ENCODE measurements around the gene ZNF746. TPM values are rescaled to one million over a fixed set of nuclear protein-coding genes. Genes with fewer than 3 reads are reported as not detected.

The ZNF746 gene
- polyA plus RNA-seq, 3 donors: 7.5 to 25.6 (median 8.1) TPM

DNA sequence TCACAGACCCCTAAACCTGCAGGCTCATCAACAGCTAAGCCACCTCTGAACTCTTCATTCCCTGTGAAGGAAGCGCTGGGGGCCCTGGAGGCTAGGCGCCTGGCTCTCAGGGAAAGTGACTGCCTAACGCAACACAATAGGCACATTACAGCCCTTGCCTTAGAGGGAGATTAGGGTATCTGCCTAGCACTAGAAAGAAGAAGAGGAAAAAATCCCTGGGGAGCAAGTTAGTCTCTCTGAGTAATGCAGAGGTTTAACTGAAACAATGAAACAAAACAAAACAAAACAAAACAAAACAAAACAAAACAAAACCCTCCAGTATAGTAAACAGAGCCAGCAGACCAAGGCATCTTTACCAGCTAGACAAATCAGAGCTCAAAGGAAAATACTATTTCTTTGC lies 39.4 kb downstream of the ZNF746 start:
- Mint-ChIP-seq H3K4me1 (peaks cover 25% of the 10 kb centered on the region), H3K9me3 (peaks cover 0 to 7% (median 0%) of the 10 kb centered on the region in 7 donors), H3K27ac (no peak overlapping the region), H3K36me3 (peaks cover 28 to 31% of the 10 kb centered on the region in 2 donors), H3K27me3 (ENCODE audit: low read depth in 3 of 3) (peaks cover 19 to 29% (median 22%) of the 10 kb centered on the region in 3 donors), H3K4me3 (no peak overlapping the region)
- peaks cover 0 to 5% of the 10 kb centered on the region in 2 donors for H3K9me3 ChIP-seq (replicated peaks in 1 of 2; ENCODE audit: control insufficient read depth in 1 of 2, insufficient read depth in 1 of 2, low read length in 2 of 2)
- no peak for DNase-seq
- H3K27ac ChIP-seq (ENCODE audit: low read depth in 1 of 2, low read length in 2 of 2): no peak overlapping the region
- H2AFZ ChIP-seq (ENCODE audit: insufficient read depth, low read depth, low read length, poor library complexity, severe bottlenecking): no peak overlapping the region
- no peak overlapping the region for H3K4me3 ChIP-seq (replicated peaks in 1 of 3; ENCODE audit: low read depth in 2 of 3, low read length in 3 of 3)
- intact Hi-C loops (cut with micrococcal nuclease): no loop called here
- H3K36me3 ChIP-seq (replicated peaks in 1 of 2; ENCODE audit: control insufficient read depth in 1 of 2, insufficient read depth in 2 of 2, low read length in 2 of 2): peaks cover 27 to 35% of the 10 kb centered on the region in 2 donors
- no peak overlapping the region for H3K9ac ChIP-seq (ENCODE audit: insufficient read depth, low read length, poor library complexity, severe bottlenecking)
- H4K20me1 ChIP-seq (ENCODE audit: insufficient read depth, low read length): peaks cover 24% of the 10 kb centered on the region
- TF ChIP-seq, protein P1, sequence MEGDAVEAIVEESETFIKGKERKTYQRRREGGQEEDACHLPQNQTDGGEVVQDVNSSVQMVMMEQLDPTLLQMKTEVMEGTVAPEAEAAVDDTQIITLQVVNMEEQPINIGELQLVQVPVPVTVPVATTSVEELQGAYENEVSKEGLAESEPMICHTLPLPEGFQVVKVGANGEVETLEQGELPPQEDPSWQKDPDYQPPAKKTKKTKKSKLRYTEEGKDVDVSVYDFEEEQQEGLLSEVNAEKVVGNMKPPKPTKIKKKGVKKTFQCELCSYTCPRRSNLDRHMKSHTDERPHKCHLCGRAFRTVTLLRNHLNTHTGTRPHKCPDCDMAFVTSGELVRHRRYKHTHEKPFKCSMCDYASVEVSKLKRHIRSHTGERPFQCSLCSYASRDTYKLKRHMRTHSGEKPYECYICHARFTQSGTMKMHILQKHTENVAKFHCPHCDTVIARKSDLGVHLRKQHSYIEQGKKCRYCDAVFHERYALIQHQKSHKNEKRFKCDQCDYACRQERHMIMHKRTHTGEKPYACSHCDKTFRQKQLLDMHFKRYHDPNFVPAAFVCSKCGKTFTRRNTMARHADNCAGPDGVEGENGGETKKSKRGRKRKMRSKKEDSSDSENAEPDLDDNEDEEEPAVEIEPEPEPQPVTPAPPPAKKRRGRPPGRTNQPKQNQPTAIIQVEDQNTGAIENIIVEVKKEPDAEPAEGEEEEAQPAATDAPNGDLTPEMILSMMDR (IDR thresholded peaks at IDR 0.05): no peak
- WGBS (ENCODE audit: insufficient coverage): no CpG with 5 or more reads among the region's 3 CpGs
- H3K27me3 ChIP-seq (ENCODE audit: control insufficient read depth in 2 of 2, insufficient read depth in 2 of 2, low read length in 2 of 2): peaks cover 8 to 27% of the 10 kb centered on the region in 2 donors
- peaks cover 5% of the 10 kb centered on the region for H3K79me2 ChIP-seq (ENCODE audit: insufficient read depth, low read length)
- H3K4me2 ChIP-seq (replicated peaks; ENCODE audit: extremely low read depth, low read length, poor library complexity, severe bottlenecking): no peak overlapping the region
- H3K4me1 ChIP-seq (ENCODE audit: control insufficient read depth in 1 of 2, insufficient read depth in 2 of 2, low read length in 2 of 2): peaks cover 13 to 25% of the 10 kb centered on the region in 2 donors

- H3K4me3 ChIP-seq (replicated peaks in 1 of 3; ENCODE audit: low read depth in 2 of 3, low read length in 3 of 3): no peak overlapping the region
- H3K27ac ChIP-seq (ENCODE audit: low read depth in 1 of 2, low read length in 2 of 2): no peak overlapping the region
- H3K9me3 ChIP-seq (replicated peaks in 1 of 2; ENCODE audit: control insufficient read depth in 1 of 2, insufficient read depth in 1 of 2, low read length in 2 of 2): peaks cover 0 to 5% of the 10 kb centered on the region in 2 donors
- peaks cover 5% of the 10 kb centered on the region for H3K79me2 ChIP-seq (ENCODE audit: insufficient read depth, low read length)
- H3K4me2 ChIP-seq (replicated peaks; ENCODE audit: extremely low read depth, low read length, poor library complexity, severe bottlenecking): no peak overlapping the region
- WGBS (ENCODE audit: insufficient coverage): no CpG with 5 or more reads among the region's 1 CpG
- Mint-ChIP-seq H3K4me1 (peaks cover 25% of the 10 kb centered on the region), H3K27me3 (ENCODE audit: low read depth in 3 of 3) (peaks cover 19 to 27% (median 22%) of the 10 kb centered on the region in 3 donors), H3K27ac (no peak overlapping the region), H3K36me3 (peaks cover 32 to 34% of the 10 kb centered on the region in 2 donors), H3K9me3 (peaks cover 0 to 7% (median 0%) of the 10 kb centered on the region in 7 donors), H3K4me3 (no peak overlapping the region)
- H3K27me3 ChIP-seq (ENCODE audit: control insufficient read depth in 2 of 2, insufficient read depth in 2 of 2, low read length in 2 of 2): peaks cover 8 to 25% of the 10 kb centered on the region in 2 donors
- TF ChIP-seq, protein P1 (IDR thresholded peaks at IDR 0.05): no peak
- H2AFZ ChIP-seq (ENCODE audit: insufficient read depth, low read depth, low read length, poor library complexity, severe bottlenecking): no peak overlapping the region
- H4K20me1 ChIP-seq (ENCODE audit: insufficient read depth, low read length): peaks cover 24% of the 10 kb centered on the region
- peaks cover 13 to 25% of the 10 kb centered on the region in 2 donors for H3K4me1 ChIP-seq (ENCODE audit: control insufficient read depth in 1 of 2, insufficient read depth in 2 of 2, low read length in 2 of 2)
- DNase-seq: no peak
- H3K36me3 ChIP-seq (replicated peaks in 1 of 2; ENCODE audit: control insufficient read depth in 1 of 2, insufficient read depth in 2 of 2, low read length in 2 of 2): peaks cover 29 to 38% of the 10 kb centered on the region in 2 donors
- no peak overlapping the region for H3K9ac ChIP-seq (ENCODE audit: insufficient read depth, low read length, poor library complexity, severe bottlenecking)
- intact Hi-C loops (cut with micrococcal nuclease): no loop called here
Observed at GRCh38 chr7:149457766-149458165, 39.8 kb downstream of the ZNF746 start.

Measured in CD14-positive monocyte (primary cell).